HG03066 (cell line): Measurements from ENCODE around the gene LDHD.

Experiments used
- ATAC-seq: cut with Tn5 transposase; IDR thresholded peaks from one replicate; pipeline ENCODE4 v1.9.1; 2021; ENCODE audit warnings: low read depth; ENCODE audit not compliant: unreplicated experiment

Gene LDHD

GRCh38 chr16:75114946-75115825 lies 1.4 kb downstream of the LDHD start:
- ATAC-seq, result no peak

DNA sequence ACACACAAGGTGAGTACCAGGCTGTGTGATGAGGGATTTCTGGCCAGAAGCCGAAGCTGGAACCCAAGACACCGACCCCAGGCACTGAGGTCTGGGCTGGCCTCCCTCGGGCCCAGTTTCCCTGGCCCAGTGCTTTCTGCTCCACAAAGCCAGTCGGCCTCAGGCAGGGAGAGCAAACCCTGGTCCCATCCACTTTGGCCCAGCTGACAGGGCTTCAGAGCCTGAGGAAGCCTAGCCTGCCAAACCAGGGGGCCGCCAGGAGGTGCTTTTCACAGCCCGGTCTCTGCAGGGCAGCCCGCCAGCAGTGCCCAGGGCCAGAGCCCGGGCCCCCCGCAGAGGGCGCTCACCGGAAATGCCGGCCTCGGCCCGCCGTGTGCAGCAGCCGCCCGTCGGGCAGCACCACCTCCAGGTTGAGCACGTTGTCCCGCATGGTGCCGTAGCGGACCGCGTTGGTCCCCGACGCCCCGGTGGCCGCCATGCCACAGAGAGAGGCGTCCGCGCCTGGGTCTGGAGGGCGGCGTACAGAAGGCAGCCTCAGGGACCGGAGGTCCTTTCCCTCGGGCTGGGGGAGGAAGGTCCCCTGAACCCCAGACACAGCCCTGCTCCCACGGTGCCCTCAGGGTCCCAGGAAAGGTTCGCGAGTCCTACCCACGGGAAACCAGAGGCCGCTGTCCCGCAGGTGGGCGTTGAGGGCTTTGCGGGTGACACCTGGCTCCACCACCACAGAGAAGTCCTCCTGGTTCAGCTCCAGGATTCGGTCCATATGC lies 2.2 kb downstream of the LDHD start:
- no peak for ATAC-seq

DNA sequence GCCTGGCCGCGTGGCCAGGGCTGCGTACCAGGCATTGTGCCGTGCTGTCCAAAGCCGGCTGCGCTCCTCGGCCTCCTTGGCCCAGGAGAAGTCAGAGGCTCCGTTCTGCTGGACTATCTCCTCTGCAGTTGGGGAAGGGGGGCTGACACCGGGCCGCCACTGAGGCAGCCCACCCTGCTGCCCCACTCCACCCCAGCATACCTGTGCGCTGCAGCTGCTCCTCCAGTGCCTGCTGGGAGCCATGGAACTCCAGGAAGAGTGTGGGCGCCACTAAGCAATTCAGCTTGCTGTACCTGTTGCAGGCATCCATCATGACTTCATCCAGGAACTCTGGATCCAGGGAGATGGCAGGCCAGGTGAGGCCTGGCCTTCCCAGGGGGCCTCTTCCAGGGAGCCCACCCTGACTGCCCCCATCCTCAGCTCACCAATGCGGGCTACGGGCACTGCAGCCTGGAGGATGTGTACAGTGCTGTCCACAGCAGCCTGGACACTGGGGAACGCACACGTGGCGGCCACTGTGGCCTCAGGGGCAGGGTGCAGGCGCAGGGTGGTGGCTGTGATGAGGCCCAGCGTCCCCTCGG lies 2.9 kb downstream of the LDHD start:
- ATAC-seq, result no peak

DNA sequence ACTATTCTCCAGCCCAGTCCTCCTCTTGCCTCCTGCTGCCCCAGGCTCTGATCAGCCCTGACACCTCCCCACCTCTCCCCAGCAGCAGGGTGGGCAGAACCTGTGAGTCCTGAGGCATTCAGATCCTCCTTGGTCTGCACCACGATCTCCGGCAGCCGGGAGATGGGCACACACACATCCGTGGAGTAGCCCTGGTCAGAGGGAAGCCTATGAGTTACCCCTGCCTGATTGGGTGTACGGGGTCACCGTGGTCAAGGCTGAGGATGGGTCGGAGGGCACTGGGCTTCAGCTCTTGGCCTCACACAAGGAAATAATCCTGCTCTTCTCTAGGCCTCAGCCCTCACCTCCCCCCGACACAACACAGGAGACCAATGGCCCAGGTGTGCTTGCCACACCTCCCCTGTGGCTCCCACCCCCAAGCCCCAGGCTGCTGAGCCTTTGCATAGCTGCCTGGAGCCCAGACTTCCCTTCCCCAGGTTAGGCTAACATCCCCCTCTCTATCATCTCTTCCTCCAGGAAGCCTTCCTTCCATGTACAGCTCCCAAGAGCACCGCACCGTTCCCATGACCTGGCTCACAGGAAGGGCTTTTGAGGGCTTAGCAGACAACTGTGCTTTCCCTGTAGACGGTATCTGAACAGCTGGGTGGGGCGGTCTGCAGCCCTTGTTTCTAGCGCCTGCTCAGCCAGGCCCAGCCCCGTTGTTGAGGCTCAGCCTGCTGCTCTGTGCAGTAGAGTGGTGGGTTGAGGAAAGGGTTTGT lies 3.7 kb downstream of the LDHD start:
- ATAC-seq, result no peak

GRCh38 chr16:75111961-75112733 lies 4.4 kb downstream of the LDHD start:
- ATAC-seq, result no peak

DNA sequence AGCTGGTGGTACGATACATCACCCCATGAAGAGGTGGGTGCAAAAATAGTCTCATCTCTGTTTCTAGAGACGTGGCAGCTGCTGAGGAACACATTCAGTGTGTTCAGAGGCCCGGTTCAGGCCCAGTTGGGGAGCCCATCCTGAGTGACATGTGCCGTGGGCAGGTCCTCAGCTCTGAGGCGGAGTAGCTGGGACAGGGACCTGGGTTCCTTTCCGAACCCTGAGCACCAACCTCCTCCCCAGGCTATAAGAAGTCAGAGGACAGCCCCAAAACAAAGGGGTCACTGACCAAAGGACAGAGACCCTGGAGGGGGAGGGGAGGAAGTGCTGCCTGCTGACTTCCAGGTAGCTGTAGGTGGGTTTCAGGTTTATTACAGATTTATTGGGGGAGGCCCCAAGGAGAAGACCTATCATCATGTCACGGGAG lies 5.1 kb downstream of the LDHD start:
- ATAC-seq, result peak; percentile 1

GRCh38 chr16:75110637-75111513 lies 5.7 kb downstream of the LDHD start:
- peak; percentile 68 for ATAC-seq

DNA sequence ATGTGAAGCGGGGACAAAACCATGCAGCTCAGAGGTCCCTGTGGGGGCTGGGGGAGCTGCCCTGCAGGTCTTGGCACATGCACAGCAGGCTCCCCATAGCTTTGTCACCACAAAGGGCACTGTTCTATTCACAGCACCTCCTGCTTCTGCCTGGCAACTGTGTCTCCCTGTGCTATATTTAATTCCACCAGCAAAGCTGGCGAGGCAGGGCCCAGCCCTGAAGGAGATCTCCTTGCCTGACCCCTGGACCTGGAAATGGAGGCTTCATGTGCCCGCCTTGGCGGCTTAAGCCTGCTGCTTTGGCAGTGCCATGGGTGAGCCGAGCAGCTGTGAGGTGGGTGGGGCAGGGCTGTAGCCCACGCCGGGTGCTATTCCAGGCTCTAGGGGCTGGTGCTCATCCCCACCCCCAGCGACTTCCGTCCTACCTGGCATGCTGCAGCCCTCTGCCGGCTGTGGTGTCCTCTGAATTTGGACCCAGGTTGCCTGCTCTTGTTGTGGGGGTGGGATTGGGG lies 6.8 kb downstream of the LDHD start:
- ATAC-seq, result no peak

- ATAC-seq, result no peak
Observed at GRCh38 chr16:75108792-75109731, 7.5 kb downstream of the LDHD start.

GRCh38 chr16:75107505-75107904 lies 9.1 kb downstream of the LDHD start:
- no peak for ATAC-seq

DNA sequence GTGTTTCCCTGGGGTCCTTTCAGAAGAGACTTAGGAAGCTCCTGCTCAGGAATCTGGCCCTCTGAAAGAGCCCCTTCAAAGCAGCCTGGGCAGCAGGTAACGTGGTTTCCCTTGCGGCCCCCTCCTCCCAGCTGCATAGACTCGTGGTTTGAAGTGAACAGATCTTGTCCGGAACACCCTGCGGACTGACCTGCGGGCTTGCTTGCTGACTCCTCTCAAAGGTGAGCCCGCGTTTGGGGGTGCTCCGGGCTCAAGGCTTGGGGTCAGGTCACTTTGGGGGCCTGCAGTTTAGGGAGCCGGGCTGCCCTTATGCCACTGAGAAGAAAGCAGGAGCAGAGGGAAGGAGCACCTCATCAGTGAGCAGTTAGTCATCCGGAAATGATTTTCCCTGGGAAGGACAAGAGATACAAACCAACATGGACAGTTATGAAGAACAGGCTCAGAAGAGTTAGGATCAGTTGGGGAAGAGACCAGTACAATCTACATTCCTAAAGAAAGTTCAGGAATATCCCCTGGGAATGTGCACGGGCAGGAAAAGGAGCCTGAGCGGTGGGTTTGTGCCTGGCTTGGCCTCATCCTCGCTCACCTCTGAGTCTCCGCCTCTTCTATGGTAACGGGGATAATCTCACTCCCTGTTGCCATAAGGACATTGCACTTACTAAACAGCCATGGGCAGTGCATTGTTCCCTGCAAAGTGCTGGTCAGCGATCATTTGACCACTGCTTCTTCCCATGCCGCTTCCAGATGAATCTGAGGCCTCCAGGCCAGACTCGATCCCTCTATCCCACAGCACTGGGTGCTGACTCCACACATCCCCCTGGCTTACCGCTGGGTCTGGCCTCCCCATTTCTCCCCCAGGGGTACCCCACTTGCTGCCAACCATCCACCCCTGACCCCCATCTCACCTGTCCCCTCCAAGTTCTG lies 10.0 kb downstream of the LDHD start:
- no peak for ATAC-seq

DNA sequence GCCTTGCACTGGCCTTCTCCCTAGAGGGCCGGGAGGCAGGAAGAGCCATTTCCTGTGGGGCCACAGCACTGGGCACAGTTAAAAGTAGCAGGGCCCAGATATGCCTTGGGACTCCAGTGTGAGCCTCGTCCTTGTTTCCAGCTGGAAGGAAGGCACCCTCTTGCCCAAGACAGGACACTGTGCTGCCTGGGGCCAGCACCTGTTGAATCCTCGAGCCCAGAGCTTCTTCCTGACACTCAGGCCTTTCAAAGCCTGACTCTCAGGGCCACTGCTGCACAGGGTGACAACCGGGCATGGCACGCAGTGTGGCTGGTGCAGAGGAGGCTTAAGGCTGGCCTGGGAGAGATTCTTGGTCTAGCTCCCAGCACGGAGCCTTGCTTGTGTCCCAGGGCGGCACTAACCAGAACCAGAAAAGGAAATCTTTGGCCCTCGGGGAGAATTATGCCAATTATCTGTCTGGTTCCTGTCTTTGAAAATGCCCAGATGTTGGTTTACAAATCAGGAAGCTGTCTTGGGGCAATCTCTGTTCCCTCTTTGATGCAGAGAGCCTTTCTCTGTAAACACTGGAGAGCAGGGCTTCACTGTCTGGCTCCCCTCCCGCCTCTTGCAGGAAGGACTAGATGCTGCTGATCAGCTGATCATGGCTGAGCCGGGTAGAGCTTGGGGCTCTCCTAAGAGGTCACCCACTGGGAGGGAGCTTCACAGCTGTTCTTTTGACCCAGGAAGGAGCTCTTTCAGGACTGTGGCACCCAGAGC lies 11.1 kb downstream of the LDHD start:
- no peak for ATAC-seq

GRCh38 chr16:75104836-75105235 lies 11.7 kb downstream of the LDHD start:
- ATAC-seq, result no peak

- ATAC-seq, result no peak
Observed at GRCh38 chr16:75103994-75104393, 12.6 kb downstream of the LDHD start.

GRCh38 chr16:75102595-75102994 lies 14.0 kb downstream of the LDHD start:
- no peak for ATAC-seq

DNA sequence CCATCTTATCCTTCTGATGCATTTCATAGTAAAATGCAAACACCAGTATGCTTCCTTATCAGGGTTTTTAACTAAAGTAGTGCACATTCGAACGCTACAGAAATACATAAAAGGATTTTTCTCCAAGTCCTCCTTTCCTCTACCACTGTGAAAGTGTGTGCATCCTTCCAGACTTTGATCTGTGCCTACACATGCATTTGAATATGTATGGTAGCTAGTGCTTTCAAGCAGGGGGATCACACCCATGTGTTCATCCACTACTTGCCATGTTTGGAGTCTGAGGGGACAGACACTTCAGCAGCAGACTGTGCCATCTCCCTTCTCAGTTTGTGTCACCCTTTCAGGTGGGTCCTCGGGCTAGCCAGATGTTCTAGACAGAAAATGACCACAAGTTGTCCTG lies 14.9 kb downstream of the LDHD start:
- ATAC-seq, result no peak
